SJCRH30 (cell line): ENCODE measurements around the gene NCOA7. TPM values are rescaled to one million over a fixed set of nuclear protein-coding genes. Genes with fewer than 3 reads are reported as not detected.
"Not testable (repeated sequence)": the region's sequence is repeated elsewhere in the genome, so short reads cannot be mapped to it uniquely, and the experiment has no call there.

Experiments
- DNase-seq, 2 experiments: peaks; one replicate each; pipeline ENCODE4 v3.0.0-alpha.2; 2015 to 2020
- H3K27ac ChIP-seq: fragments of 250-450 bp; sonication (Bioruptor Pico); 2 replicates; pipeline ENCODE4 v1.5.1; 2020; ENCODE audit warnings: mild to moderate bottlenecking, moderate library complexity
- H3K27me3 ChIP-seq: fragments of 250-450 bp; sonication (Bioruptor Pico); 2 replicates; pipeline ENCODE4 v1.5.1; 2020; ENCODE audit warnings: mild to moderate bottlenecking, moderate library complexity
- H3K36me3 ChIP-seq: fragments of 250-450 bp; sonication (Bioruptor Pico); 2 replicates; pipeline ENCODE4 v1.5.1; 2020; ENCODE audit warnings: mild to moderate bottlenecking, moderate library complexity
- H3K4me1 ChIP-seq: fragments of 250-450 bp; sonication (Bioruptor Pico); 2 replicates; pipeline ENCODE4 v1.5.1; 2020; ENCODE audit warnings: mild to moderate bottlenecking, moderate library complexity
- H3K4me3 ChIP-seq: fragments of 250-450 bp; sonication (Bioruptor Pico); 2 replicates; pipeline ENCODE4 v1.5.1; 2020; ENCODE audit warnings: mild to moderate bottlenecking, moderate library complexity
- H3K9me3 ChIP-seq: fragments of 250-450 bp; sonication (Bioruptor Pico); replicated peaks from 2 replicates; pipeline ENCODE4 v1.5.1; 2020; ENCODE audit warnings: mild to moderate bottlenecking, moderate library complexity
- total RNA-seq: library from RNA; depleted of rRNA; stranded (reverse); fragments of >200 nt; shearing (Covaris generic); gene quantifications from 2 replicates; pipeline ENCODE4 v1.2.3, GENCODE V29; 2014

NCOA7 gene
- total RNA-seq, 1 experiment from 2014 or later, result 4.1 TPM

- Histone ChIP-seq H3K4me3 (no peak overlapping the region), H3K36me3 (no peaks in the 10 kb centered on the region), H3K9me3 (no peaks in the 10 kb centered on the region), H3K27ac (no peak overlapping the region), H3K27me3 (no peaks in the 10 kb centered on the region), H3K4me1 (no peaks in the 10 kb centered on the region)
- DNase-seq, result no peak
Observed at GRCh38 chr6:125773387-125774341, 17.1 kb upstream of the NCOA7 start.

- not testable (repeated sequence) for DNase-seq, H3K27ac ChIP-seq, H3K4me1 ChIP-seq, H3K36me3 ChIP-seq, H3K9me3 ChIP-seq, H3K4me3 ChIP-seq, H3K27me3 ChIP-seq
Observed at GRCh38 chr6:125776107-125776826, 14.5 kb upstream of the NCOA7 start.

DNA sequence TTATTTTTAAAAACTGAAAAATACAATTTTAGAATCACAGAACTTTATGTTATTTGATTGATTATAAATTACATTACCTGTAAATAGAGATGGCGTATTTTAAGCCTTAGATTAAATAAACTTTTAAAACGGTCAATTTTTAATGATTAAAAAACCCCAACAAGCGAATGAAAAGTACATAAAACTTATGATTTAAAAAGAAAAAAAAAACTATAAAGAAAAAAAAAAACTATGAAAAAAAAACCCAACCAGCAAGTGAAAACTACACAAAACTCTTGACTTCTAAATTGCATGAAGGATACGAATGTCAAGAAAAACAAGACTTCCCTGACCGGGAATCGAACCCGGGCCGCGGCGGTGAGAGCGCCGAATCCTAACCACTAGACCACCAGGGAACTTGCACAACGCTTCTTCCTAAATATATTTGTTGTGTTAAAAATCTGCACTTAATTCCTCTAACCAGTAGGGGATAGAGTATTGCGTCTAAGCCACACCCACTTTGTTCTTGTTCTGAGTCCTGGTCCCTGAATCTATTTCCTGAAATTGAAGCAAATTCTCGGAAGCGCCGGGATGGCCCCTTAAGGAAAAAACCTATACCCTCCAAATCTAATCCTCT is 10.7 kb upstream of the NCOA7 start:
- no peaks in the 10 kb centered on the region for H3K36me3 ChIP-seq
- peak overlapping the region; percentile 62 for H3K27ac ChIP-seq
- peak; percentile 86 to 96 for DNase-seq
- H3K4me1 ChIP-seq, result 0 out of 2 replicates have a peak, but pooled peaks cover 5% of the 10 kb centered on the region
- H3K4me3 ChIP-seq, result peak overlapping the region; percentile 79
- H3K27me3 ChIP-seq, result no peaks in the 10 kb centered on the region
- no peaks in the 10 kb centered on the region for H3K9me3 ChIP-seq

GRCh38 chr6:125780540-125781313 is 10.0 kb upstream of the NCOA7 start:
- H3K4me1 ChIP-seq, result 0 out of 2 replicates have a peak, but pooled peaks cover 5% of the 10 kb centered on the region

GRCh38 chr6:125781314-125781868 is 9.4 kb upstream of the NCOA7 start:
- H3K36me3 ChIP-seq, result no peaks in the 10 kb centered on the region
- peak overlapping the region; percentile 79 for H3K4me3 ChIP-seq
- H3K27me3 ChIP-seq, result no peaks in the 10 kb centered on the region
- 0 out of 2 replicates have a peak, but pooled peaks cover 5% of the 10 kb centered on the region for H3K4me1 ChIP-seq
- peak overlapping the region; percentile 62 for H3K27ac ChIP-seq
- DNase-seq, result no peak
- H3K9me3 ChIP-seq, result no peaks in the 10 kb centered on the region

More at GRCh38 chr6:125780540-125781313, 10.0 kb upstream of the NCOA7 start:
- no peaks in the 10 kb centered on the region for H3K9me3 ChIP-seq
- no peaks in the 10 kb centered on the region for H3K27me3 ChIP-seq
- peak overlapping the region; percentile 62 for H3K27ac ChIP-seq
- H3K36me3 ChIP-seq, result no peaks in the 10 kb centered on the region
- DNase-seq, result peak; percentile 61 to 80
- H3K4me3 ChIP-seq, result peak overlapping the region; percentile 79

DNA sequence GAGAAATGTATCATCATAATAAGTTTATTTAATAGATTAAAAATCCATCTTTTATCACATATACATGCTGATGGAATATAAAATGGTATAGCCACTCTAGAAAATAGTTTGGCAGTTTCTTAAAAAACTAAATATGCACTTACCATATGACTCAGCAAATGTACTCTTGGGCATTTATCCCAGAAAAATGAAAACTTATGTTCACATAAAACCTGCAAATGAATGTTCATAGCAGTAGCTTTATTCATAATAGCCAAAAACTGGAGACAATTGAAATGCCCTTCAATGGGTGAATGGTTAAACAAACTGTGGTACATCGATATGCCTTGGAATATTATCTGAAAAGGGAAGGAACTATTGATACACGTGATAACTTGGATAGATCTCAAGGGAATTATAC is 6.4 kb upstream of the NCOA7 start:
- Histone ChIP-seq H3K36me3 (no peaks in the 10 kb centered on the region), H3K4me1 (0 out of 2 replicates have a peak, but pooled peaks cover 7% of the 10 kb centered on the region), H3K9me3 (no peaks in the 10 kb centered on the region), H3K27me3 (no peaks in the 10 kb centered on the region), H3K4me3 (no peak overlapping the region), H3K27ac (no peak overlapping the region)
- DNase-seq, result no peak

DNA sequence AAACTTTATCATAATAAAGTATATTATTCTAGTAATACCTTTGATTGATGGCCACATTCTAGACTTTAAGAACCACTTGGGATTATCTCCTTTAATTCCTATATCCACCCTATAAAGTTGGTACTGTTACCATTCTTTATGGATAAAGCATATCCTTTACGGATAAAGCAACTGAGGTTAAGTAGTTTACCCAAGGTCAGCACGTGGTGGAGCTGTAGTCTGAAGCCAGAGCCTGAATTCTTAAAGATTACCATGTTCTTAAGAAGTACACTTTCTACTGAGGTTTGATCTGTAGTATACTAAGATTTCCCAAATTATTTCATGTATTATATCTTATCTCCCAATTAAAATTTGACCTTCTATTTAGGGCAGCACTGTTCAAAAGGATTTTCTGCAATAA is 3.0 kb upstream of the NCOA7 start:
- Histone ChIP-seq H3K9me3 (no peaks in the 10 kb centered on the region), H3K4me1 (peaks cover 7% of the 10 kb centered on the region), H3K4me3 (no peak overlapping the region), H3K27ac (no peak overlapping the region), H3K27me3 (no peaks in the 10 kb centered on the region), H3K36me3 (no peaks in the 10 kb centered on the region)
- no peak for DNase-seq

DNA sequence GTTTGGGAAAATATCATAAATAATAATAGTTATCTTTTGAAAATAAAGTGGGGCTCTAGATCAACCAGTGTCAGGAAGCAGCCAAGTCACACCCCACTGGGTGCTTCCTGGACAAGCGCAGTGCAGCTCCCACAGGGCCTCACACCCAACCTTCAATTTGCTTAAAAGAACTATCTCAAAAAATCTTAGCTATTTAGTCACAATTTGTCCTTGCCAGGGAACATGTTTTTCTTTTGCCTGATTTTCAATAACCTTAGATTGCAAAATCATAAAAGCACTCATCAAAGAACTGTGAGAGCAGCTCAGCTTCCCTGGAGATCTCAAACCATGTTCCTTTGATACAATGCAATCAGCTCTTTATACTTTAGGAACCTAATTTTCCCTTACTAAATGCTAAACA is 1.6 kb upstream of the NCOA7 start:
- Histone ChIP-seq H3K4me1 (peaks cover 7% of the 10 kb centered on the region), H3K27ac (no peak overlapping the region), H3K36me3 (no peaks in the 10 kb centered on the region), H3K27me3 (no peaks in the 10 kb centered on the region), H3K9me3 (no peaks in the 10 kb centered on the region), H3K4me3 (peak overlapping the region; percentile 97; the same call in 1 of the 2 replicates)
- no peak for DNase-seq

GRCh38 chr6:125789576-125790357 is 993 bp upstream of the NCOA7 start:
- Histone ChIP-seq H3K36me3 (no peaks in the 10 kb centered on the region), H3K4me3 (peak overlapping the region; percentile 97), H3K9me3 (no peaks in the 10 kb centered on the region), H3K27me3 (no peaks in the 10 kb centered on the region), H3K4me1 (peaks cover 7% of the 10 kb centered on the region), H3K27ac (peak overlapping the region; percentile 68)
- peak; percentile 52 to 68 for DNase-seq

DNA sequence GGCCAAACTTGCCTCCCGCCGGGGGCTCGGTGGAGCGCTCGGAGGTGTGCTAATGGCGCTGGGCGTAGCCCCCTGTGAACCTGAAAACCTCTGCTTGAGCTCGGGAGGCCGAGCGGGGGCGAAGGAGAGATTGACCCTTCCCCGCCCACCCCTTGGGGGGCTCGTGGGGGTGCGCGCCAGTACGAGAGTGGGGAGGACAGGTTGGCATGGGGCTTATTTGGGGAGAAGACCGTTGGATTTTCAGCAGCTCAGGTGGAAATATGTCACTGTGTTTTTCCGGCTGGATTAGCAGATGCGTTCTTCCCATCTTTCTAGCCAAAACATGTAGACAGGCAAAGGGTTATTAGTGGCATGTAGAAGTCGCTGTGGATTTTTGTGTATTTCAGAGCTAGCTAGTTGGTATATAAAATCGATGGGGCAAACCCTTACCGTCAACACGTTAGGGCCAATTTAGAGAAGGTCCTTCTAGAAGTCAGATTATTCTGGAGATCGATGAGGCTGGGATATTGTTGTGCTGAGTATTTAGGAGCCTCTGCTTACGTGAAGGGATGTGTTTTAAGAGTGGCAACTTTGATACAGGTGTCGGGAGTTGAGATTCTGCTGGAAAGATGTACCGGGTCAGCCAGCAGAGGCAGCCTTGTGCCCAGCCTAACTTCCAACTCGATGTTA is 525 bp downstream of the NCOA7 start:
- no peaks in the 10 kb centered on the region for H3K27me3 ChIP-seq
- H3K27ac ChIP-seq, result peak overlapping the region; percentile 68; the same call in 1 of the 2 replicates
- H3K9me3 ChIP-seq, result no peaks in the 10 kb centered on the region
- H3K4me1 ChIP-seq, result peaks cover 7% of the 10 kb centered on the region
- peak overlapping the region; percentile 97 for H3K4me3 ChIP-seq
- peak; percentile 11 to 50 for DNase-seq
- no peaks in the 10 kb centered on the region for H3K36me3 ChIP-seq

DNA sequence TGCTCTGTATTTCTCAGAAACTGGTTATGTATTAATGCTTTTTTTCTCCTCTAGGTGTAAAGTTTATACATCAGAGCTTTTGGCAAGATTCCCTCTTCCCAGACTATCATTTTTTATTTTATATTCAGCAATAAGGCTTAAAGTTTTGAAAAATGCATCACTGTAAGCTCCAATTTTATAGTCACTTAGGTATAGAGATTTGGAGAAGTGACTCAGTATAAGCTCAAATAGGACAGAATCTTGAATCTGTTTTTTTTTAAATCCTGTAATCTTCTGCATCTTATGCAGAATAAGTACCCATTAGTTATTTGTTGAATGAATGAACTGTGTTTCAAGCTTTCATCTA is 1.0 kb downstream of the NCOA7 start:
- peak overlapping the region; percentile 97 for H3K4me3 ChIP-seq
- DNase-seq, result no peak
- H3K36me3 ChIP-seq, result no peaks in the 10 kb centered on the region
- no peaks in the 10 kb centered on the region for H3K27me3 ChIP-seq
- H3K9me3 ChIP-seq, result no peaks in the 10 kb centered on the region
- H3K27ac ChIP-seq, result no peak overlapping the region
- peaks cover 7% of the 10 kb centered on the region for H3K4me1 ChIP-seq

- Histone ChIP-seq H3K4me3 (no peak overlapping the region), H3K4me1 (peaks cover 7% of the 10 kb centered on the region), H3K27ac (no peak overlapping the region)
Observed at GRCh38 chr6:125792172-125792571, 1.4 kb downstream of the NCOA7 start.

GRCh38 chr6:125792680-125793079 is 1.9 kb downstream of the NCOA7 start:
- H3K27ac ChIP-seq, result no peak overlapping the region
- DNase-seq, result no peak
- H3K27me3 ChIP-seq, result no peaks in the 10 kb centered on the region
- no peaks in the 10 kb centered on the region for H3K36me3 ChIP-seq
- peaks cover 7% of the 10 kb centered on the region for H3K4me1 ChIP-seq
- H3K9me3 ChIP-seq, result no peaks in the 10 kb centered on the region
- H3K4me3 ChIP-seq, result no peak overlapping the region

More at GRCh38 chr6:125792172-125792571, 1.4 kb downstream of the NCOA7 start:
- Histone ChIP-seq H3K27me3 (no peaks in the 10 kb centered on the region), H3K36me3 (no peaks in the 10 kb centered on the region), H3K9me3 (no peaks in the 10 kb centered on the region)
- no peak for DNase-seq
